GM12878 (cell line): ENCODE results near the gene DPP6. TPM values are rescaled to one million over a fixed set of nuclear protein-coding genes. Genes with fewer than 3 reads are reported as not detected.

Source experiments
- ATAC-seq: fragments of 200-7000 bp; cut with Tn5 transposase; 3 replicates; pipeline ENCODE4 v1.9.1; 2020; ENCODE audit warnings: mild to moderate bottlenecking, moderate library complexity
- BruUV-seq: library from RNA; stranded (reverse); fragments of 400-500 nt; replicated peaks from 2 replicates; lab custom pipeline; 2021; lab: Mats Ljungman, UMichigan
- CTCF ChIA-PET: fragments of 300-600 bp; sonication (Branson Sonifier 250); formaldehyde crosslinking; extraction: SDS; loops from one replicate; lab custom pipeline; 2021; ENCODE audit warnings: inconsistent platforms; lab: Yijun Ruan, JAX
- POLR2A ChIA-PET: fragments of 350-600 bp; formaldehyde crosslinking; extraction: SDS; loops from one replicate; lab custom pipeline; 2021; ENCODE audit warnings: inconsistent platforms; lab: Charles Lee
- RAD21 ChIA-PET: fragments of 300-600 bp; sonication (Branson Sonifier 250); formaldehyde crosslinking; loops from one replicate; lab custom pipeline; 2023; ENCODE audit warnings: antibody characterized with exemption; ENCODE audit not compliant: unreplicated experiment; lab: Charles Lee
- SMC1A ChIA-PET: fragments of 300-600 bp; sonication (Branson Sonifier 250); formaldehyde crosslinking; loops from one replicate; lab custom pipeline; 2023; ENCODE audit not compliant: unreplicated experiment, uncharacterized antibody; lab: Charles Lee
- DNase-seq: peaks from one replicate; pipeline ENCODE4 v3.0.0-alpha.2; 2011; ENCODE audit warnings: low read depth, low spot score
- FAIRE-seq: peaks from 3 replicates; lab custom pipeline; 2011; peaks lifted over from hg19 to GRCh38; lab: Jason Lieb, UNC
- H2AFZ ChIP-seq: 2 replicates; pipeline ENCODE4 v1.6.0; 2011; ENCODE audit warnings: low read depth, low read length, control low read depth; ENCODE audit not compliant: control insufficient read depth
- H3K27ac ChIP-seq: 2 replicates; pipeline ENCODE4 v1.5.1; 2011; ENCODE audit warnings: control low read depth; ENCODE audit not compliant: control insufficient read depth, insufficient read depth
- H3K27me3 ChIP-seq, 2 experiments: replicated peaks in 1 of 2; 2 replicates each; pipeline versions ENCODE4 v1.6.0 to v1.6.1; 2011; ENCODE audit warnings: low read length in 1 of 2; ENCODE audit not compliant: control insufficient read depth in 2 of 2, insufficient read depth in 2 of 2
- H3K36me3 ChIP-seq, 2 experiments: 2 replicates each; pipeline ENCODE4 v1.5.1; 2011; ENCODE audit warnings: low read length in 1 of 2; ENCODE audit not compliant: control insufficient read depth in 2 of 2, insufficient read depth in 2 of 2
- H3K4me1 ChIP-seq: 2 replicates; pipeline ENCODE4 v1.6.1; 2011; ENCODE audit warnings: mild to moderate bottlenecking, low read length, moderate library complexity, mixed read lengths; ENCODE audit not compliant: control insufficient read depth, insufficient read depth
- H3K4me2 ChIP-seq: 2 replicates; pipeline ENCODE4 v1.6.0; 2011; ENCODE audit warnings: control low read depth; ENCODE audit not compliant: control insufficient read depth, insufficient read depth
- H3K4me3 ChIP-seq: fragments of 200-600 bp; sonication (generic); 2 replicates; pipeline ENCODE4 v1.5.1; 2016
- H3K79me2 ChIP-seq: 2 replicates; pipeline ENCODE4 v1.6.0; 2011; ENCODE audit warnings: low read length; ENCODE audit not compliant: control insufficient read depth, insufficient read depth
- H3K9ac ChIP-seq: 2 replicates; pipeline ENCODE4 v1.8.0; 2011; ENCODE audit warnings: low read length, control low read depth, mixed read lengths; ENCODE audit not compliant: control insufficient read depth, insufficient read depth
- H3K9me3 ChIP-seq: replicated peaks from 3 replicates; pipeline ENCODE4 v1.5.1; 2011; ENCODE audit warnings: mild to moderate bottlenecking, low read length; ENCODE audit not compliant: control insufficient read depth, insufficient read depth
- H4K20me1 ChIP-seq: 2 replicates; pipeline ENCODE4 v1.6.0; 2011; ENCODE audit not compliant: control insufficient read depth, insufficient read depth
- BACH1 ChIP-seq: fragments of 450-650 bp; IDR thresholded peaks from 2 replicates; pipeline ENCODE4 v1.6.1; 2017; ENCODE audit warnings: mild to moderate bottlenecking, borderline replicate concordance
- BCL11A ChIP-seq: IDR thresholded peaks from 2 replicates; pipeline ENCODE4 v1.6.1; 2011; ENCODE audit warnings: low read depth, low read length
- CBFB ChIP-seq: IDR thresholded peaks from 2 replicates; pipeline ENCODE4 v1.6.1; 2016; ENCODE audit warnings: antibody characterized with exemption, low read depth
- FOXM1 ChIP-seq: IDR thresholded peaks from 2 replicates; pipeline ENCODE4 v1.6.1; 2012; ENCODE audit warnings: low read depth, mild to moderate bottlenecking, inconsistent platforms, low read length, moderate library complexity
- LARP7 ChIP-seq: fragments of 450-650 bp; IDR thresholded peaks from 2 replicates; pipeline ENCODE4 v1.6.1; 2017; ENCODE audit warnings: mild to moderate bottlenecking
- NBN ChIP-seq: fragments of 450-650 bp; IDR thresholded peaks from 2 replicates; pipeline ENCODE4 v1.6.1; 2016
- NRF1 ChIP-seq: conservative IDR thresholded peaks from 2 replicates; pipeline ENCODE4 v1.6.1; 2011; ENCODE audit warnings: mild to moderate bottlenecking, low read depth, low read length, improper control_type of control experiment
- PML ChIP-seq: IDR thresholded peaks from 2 replicates; pipeline ENCODE4 v1.6.1; 2012; ENCODE audit warnings: low read length, inconsistent platforms
- TARDBP ChIP-seq: IDR thresholded peaks from 2 replicates; pipeline ENCODE4 v1.6.1; 2016; ENCODE audit warnings: borderline replicate concordance
- YBX1 ChIP-seq: fragments of 450-650 bp; IDR thresholded peaks from 2 replicates; pipeline ENCODE4 v1.6.1; 2016; ENCODE audit warnings: antibody characterized with exemption
- WGBS: methylation state at CpG from one replicate; pipeline ENCODE4 v1.1.6; 2016; ENCODE audit warnings: low lambda C conversion rate; ENCODE audit not compliant: insufficient replicate concordance, insufficient coverage; ENCODE audit errors: missing lambda C conversion rate; 5-methylcytosine and 5-hydroxymethylcytosine counted together
- in situ Hi-C: fragments of 300-500 bp; cut with MboI; formaldehyde crosslinking; loops from 9 replicates; pipeline ENCODE4 v1.14.3; 2018; ENCODE audit warnings: mixed read lengths
- intact Hi-C: fragments of 100-400 bp; cut with micrococcal nuclease; formaldehyde crosslinking; loops from one replicate; pipeline ENCODE4 v1.14.2; 2022; ENCODE audit not compliant: unreplicated experiment
- polyA plus RNA-seq, 11 experiments: library from polyadenylated mRNA; depleted of rRNA in 4 of 11; unstranded in 6 of 11; stranded (reverse) in 5 of 11; fragments of >200 nt; fragmentation: Nextera tagmentation in 4 of 11; fragmentation: Illumina TruSeq in 1 of 11; extraction: Ambion mirVana in 4 of 11; extraction: Trizol in 1 of 11; gene quantifications; 1 replicate in 1 of 11; 2 replicates in 10 of 11; pipeline versions ENCODE4 v1.2.1 to v1.2.3, GENCODE V29; 2011 to 2016; ENCODE audit warnings: inconsistent platforms in 2 of 11, missing spikeins in 2 of 11, low read depth in 1 of 11
- total RNA-seq, 4 experiments: library from RNA; depleted of rRNA in 3 of 4; stranded (reverse); fragments of >200 nt in 3 of 4; fragmentation: Illumina TruSeq in 1 of 4; extraction: Trizol in 1 of 4; gene quantifications; 2 replicates each; pipeline versions ENCODE4 v1.2.1 to v1.2.3, GENCODE V29; 2013 to 2021
- TF ChIP-seq, protein P1 (sequence below): fragments of 450-650 bp; IDR thresholded peaks from 2 replicates; pipeline ENCODE4 v1.6.1; 2016; ENCODE audit warnings: mild to moderate bottlenecking
- TF ChIP-seq, protein P2 (sequence below): fragments of 450-650 bp; IDR thresholded peaks from 2 replicates; pipeline ENCODE4 v1.6.1; 2017; ENCODE audit warnings: mild to moderate bottlenecking
- TF ChIP-seq, protein P3 (sequence below): fragments of 450-650 bp; IDR thresholded peaks from 2 replicates; pipeline ENCODE4 v1.6.1; 2016; ENCODE audit warnings: mild to moderate bottlenecking
- TF ChIP-seq, protein P4 (sequence below): fragments of 450-650 bp; formaldehyde crosslinking; IDR thresholded peaks from 2 replicates; pipeline ENCODE4 v1.4.0; 2020; ENCODE audit warnings: mild to moderate bottlenecking, moderate library complexity

Gene DPP6
- total and polyA plus RNA-seq, 10 of the 15 experiments (the other 5 are each of a cell fraction or from before 2014, with no cell fraction given) = not detected

DNA sequence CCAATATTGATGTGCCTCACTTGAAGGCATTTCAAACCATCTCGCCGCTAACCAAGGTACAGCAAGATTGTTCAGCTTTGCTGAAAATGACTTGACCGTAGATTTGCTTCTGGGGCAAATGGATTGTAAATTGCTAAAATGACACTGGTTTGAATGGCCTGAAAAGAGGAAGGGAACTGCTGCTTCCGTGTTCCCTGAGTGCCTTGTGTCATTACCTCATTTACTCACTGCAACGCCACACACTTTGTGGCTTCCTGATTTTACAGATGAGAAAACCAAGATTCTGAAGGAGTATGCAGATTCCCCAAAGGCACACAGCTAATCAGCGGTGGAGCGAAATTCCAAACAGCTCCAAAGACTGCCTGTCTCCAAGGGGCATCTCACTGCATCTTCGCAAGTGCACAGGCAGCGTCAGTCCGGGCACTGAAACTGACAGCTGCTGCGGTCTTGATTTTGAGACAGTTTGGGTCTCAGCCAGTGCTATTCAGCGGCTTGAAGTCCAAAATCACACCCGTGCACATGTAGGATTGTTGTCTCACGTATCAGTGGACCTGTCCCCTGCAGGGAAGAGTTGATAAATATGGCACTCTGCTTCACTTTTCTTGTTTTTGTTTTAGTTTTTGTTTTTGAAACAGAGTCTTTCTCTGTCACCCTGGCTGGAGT lies 290.9 kb downstream of the DPP6 start (continued):
- TF ChIP-seq, protein P1, sequence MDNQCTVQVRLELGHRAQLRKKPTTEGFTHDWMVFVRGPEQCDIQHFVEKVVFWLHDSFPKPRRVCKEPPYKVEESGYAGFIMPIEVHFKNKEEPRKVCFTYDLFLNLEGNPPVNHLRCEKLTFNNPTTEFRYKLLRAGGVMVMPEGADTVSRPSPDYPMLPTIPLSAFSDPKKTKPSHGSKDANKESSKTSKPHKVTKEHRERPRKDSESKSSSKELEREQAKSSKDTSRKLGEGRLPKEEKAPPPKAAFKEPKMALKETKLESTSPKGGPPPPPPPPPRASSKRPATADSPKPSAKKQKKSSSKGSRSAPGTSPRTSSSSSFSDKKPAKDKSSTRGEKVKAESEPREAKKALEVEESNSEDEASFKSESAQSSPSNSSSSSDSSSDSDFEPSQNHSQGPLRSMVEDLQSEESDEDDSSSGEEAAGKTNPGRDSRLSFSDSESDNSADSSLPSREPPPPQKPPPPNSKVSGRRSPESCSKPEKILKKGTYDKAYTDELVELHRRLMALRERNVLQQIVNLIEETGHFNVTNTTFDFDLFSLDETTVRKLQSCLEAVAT = no peak
- TF ChIP-seq PML (no peak), YBX1 (no peak), CBFB (no peak), NRF1 (no peak), TARDBP (no peak), NBN (no peak)
- TF ChIP-seq, protein P2, sequence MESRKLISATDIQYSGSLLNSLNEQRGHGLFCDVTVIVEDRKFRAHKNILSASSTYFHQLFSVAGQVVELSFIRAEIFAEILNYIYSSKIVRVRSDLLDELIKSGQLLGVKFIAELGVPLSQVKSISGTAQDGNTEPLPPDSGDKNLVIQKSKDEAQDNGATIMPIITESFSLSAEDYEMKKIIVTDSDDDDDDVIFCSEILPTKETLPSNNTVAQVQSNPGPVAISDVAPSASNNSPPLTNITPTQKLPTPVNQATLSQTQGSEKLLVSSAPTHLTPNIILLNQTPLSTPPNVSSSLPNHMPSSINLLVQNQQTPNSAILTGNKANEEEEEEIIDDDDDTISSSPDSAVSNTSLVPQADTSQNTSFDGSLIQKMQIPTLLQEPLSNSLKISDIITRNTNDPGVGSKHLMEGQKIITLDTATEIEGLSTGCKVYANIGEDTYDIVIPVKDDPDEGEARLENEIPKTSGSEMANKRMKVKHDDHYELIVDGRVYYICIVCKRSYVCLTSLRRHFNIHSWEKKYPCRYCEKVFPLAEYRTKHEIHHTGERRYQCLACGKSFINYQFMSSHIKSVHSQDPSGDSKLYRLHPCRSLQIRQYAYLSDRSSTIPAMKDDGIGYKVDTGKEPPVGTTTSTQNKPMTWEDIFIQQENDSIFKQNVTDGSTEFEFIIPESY = no peak

DNA sequence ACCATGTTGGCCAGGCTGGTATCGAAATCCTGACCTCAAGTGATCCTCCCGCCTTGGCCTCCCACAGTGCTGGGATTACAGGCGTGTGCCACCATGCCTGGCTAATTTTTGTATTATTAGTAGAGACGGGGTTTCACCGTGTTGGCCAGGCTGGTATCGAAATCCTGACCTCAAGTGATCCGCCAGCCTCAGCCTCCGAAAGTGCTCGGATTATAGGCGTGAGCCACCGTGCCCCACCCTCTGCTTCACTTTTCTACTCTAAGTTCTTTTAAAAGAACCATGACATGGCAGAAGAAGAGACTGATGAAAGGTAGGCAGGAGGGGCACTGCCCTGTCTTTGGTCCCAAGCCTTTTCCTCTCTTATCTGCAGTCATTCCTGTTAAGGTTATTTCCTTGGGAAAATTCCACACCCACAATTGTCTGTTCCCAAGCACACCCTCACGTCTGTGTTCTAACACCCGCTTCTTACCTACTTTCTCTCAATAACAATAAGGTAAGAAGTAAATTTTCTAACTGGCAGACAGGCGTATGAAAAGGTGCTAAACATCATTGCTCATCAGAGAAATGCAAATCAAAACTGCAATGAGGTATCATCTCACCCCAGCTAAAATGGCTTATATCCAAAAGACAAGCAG lies 291.7 kb downstream of the DPP6 start:
- no peak overlapping the region for H3K9ac ChIP-seq
- ChIA-PET SMC1A (no interaction called here), POLR2A (no interaction called here), RAD21 (no interaction called here), CTCF (no interaction called here)
- H3K4me1 ChIP-seq = no peaks in the 10 kb centered on the region
- no peaks in the 10 kb centered on the region for H3K9me3 ChIP-seq
- in situ Hi-C loops (no loop called here), intact Hi-C loops (no loop called here)
- ATAC-seq (no peak), FAIRE-seq (no peak), DNase-seq (no peak)
- no peak overlapping the region for H2AFZ ChIP-seq
- no peaks in the 10 kb centered on the region for H3K27me3 ChIP-seq
- no peaks in the 10 kb centered on the region for H4K20me1 ChIP-seq
- 40% methylated on average over 14 of the region's 14 CpGs for WGBS
- BruUV-seq = no TSS peak
- no peak overlapping the region for H3K27ac ChIP-seq
- H3K4me3 ChIP-seq = no peak overlapping the region
- no peaks in the 10 kb centered on the region for H3K36me3 ChIP-seq
- H3K79me2 ChIP-seq = no peaks in the 10 kb centered on the region
- no peak overlapping the region for H3K4me2 ChIP-seq
- TF ChIP-seq BACH1 (no peak), BCL11A (no peak), LARP7 (no peak), FOXM1 (no peak)
- TF ChIP-seq, protein P3, sequence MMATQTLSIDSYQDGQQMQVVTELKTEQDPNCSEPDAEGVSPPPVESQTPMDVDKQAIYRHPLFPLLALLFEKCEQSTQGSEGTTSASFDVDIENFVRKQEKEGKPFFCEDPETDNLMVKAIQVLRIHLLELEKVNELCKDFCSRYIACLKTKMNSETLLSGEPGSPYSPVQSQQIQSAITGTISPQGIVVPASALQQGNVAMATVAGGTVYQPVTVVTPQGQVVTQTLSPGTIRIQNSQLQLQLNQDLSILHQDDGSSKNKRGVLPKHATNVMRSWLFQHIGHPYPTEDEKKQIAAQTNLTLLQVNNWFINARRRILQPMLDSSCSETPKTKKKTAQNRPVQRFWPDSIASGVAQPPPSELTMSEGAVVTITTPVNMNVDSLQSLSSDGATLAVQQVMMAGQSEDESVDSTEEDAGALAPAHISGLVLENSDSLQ = no peak
- TF ChIP-seq, protein P4, sequence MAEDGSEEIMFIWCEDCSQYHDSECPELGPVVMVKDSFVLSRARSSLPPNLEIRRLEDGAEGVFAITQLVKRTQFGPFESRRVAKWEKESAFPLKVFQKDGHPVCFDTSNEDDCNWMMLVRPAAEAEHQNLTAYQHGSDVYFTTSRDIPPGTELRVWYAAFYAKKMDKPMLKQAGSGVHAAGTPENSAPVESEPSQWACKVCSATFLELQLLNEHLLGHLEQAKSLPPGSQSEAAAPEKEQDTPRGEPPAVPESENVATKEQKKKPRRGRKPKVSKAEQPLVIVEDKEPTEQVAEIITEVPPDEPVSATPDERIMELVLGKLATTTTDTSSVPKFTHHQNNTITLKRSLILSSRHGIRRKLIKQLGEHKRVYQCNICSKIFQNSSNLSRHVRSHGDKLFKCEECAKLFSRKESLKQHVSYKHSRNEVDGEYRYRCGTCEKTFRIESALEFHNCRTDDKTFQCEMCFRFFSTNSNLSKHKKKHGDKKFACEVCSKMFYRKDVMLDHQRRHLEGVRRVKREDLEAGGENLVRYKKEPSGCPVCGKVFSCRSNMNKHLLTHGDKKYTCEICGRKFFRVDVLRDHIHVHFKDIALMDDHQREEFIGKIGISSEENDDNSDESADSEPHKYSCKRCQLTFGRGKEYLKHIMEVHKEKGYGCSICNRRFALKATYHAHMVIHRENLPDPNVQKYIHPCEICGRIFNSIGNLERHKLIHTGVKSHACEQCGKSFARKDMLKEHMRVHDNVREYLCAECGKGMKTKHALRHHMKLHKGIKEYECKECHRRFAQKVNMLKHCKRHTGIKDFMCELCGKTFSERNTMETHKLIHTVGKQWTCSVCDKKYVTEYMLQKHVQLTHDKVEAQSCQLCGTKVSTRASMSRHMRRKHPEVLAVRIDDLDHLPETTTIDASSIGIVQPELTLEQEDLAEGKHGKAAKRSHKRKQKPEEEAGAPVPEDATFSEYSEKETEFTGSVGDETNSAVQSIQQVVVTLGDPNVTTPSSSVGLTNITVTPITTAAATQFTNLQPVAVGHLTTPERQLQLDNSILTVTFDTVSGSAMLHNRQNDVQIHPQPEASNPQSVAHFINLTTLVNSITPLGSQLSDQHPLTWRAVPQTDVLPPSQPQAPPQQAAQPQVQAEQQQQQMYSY (CRISPR knock-in tag) = no peak
